Left renal pelvis (tissue), 4 donors: ENCODE data around the gene BEST3. TPM values are rescaled to one million over a fixed set of nuclear protein-coding genes. Genes with fewer than 3 reads are reported as not detected.
"Not testable (repeated sequence)": the region's sequence is repeated elsewhere in the genome, so short reads cannot be mapped to it uniquely, and the experiment has no call there.

Source experiments
- DNase-seq, 4 donors: peaks; one replicate each; pipeline ENCODE4 v3.0.0-alpha.2; 2013; ENCODE audit warnings: low read depth in 4 of 4, low spot score in 3 of 4
- polyA plus RNA-seq, 4 donors: library from polyadenylated mRNA; unstranded; fragments of 120-200 nt; gene quantifications; one replicate each; pipeline ENCODE4 v1.2.1, GENCODE V29; 2013; ENCODE audit not compliant: insufficient read length in 4 of 4

Gene BEST3
- polyA plus RNA-seq, 4 donors = 0.06 to 0.46 (median 0.30) TPM

- no peak for DNase-seq
These were observed 89.0 kb downstream of the BEST3 start for GRCh38 chr12:69610126-69610525.

DNA sequence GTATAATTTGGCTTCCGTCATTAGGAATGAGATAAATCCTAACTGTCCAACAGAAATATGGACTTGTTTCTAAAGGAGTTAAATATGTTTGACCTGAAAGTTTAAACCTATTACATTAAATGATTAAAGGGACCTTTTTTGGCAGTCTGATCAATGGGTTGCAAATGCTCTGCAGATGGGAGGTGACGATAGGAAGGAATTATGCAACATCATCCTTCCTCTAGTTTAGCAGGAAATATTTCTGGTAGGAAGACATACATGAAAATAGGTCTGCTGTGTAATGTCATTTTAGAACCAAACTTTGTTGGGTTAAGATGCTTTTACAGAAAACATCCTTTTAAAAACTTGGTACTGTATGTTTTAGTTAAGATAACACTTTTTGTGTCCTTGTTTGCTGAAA lies 91.0 kb downstream of the BEST3 start:
- DNase-seq = no peak

DNA sequence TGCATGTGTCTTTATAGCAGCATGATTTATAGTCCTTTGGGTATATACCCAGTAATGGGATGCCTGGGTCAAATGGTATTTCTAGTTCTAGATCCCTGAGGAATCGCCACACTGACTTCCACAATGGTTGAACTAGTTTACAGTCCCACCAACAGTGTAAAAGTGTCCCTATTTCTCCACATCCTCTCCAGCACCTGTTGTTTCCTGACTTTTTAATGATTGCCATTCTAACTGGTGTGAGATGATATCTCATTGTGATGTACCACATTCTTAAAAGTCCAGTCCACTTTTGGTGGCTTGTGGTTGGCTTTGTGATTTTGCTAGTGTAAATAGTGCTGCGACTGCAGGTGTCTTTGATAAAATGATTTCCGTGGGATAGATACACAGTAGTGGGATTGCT lies 94.8 kb downstream of the BEST3 start:
- DNase-seq = not testable (repeated sequence)

Other genes starting within 250 kb of the BEST3 start
- gene FRS2, start 228.9 kb downstream of the BEST3 start, polyA plus RNA-seq = 10 to 100 TPM; 42.7 to 54.7 (median 48.8) TPM
- gene CCT2, start 113.8 kb downstream of the BEST3 start, polyA plus RNA-seq = 100 to 1,000 TPM; 160 to 267 (median 255) TPM
- gene LRRC10, start 88.4 kb downstream of the BEST3 start, polyA plus RNA-seq = not detected
- gene RAB3IP, start 39.6 kb upstream of the BEST3 start, polyA plus RNA-seq = 10 to 100 TPM in 3 of 4 donors, 1 to 10 TPM in 1; 8.1 to 94.1 (median 71.7) TPM
- gene MYRFL, start 125.9 kb upstream of the BEST3 start, polyA plus RNA-seq = 1 to 10 TPM in 3 of 4 donors, under 1 TPM in 1; 0.23 to 2.1 (median 1.2) TPM